ENCODE measurements around the gene ADTRP.
"Not testable (repeated sequence)": the region's sequence is repeated elsewhere in the genome, so short reads cannot be mapped to it uniquely, and the experiment has no call there.

Gene ADTRP

GRCh38 chr6:11692451-11693376, 85.9 kb downstream of the ADTRP start:
- DNase-seq (ENCODE audit: low spot score): no peak

- DNase-seq (ENCODE audit: low spot score): no peak
These were observed 88.8 kb downstream of the ADTRP start for GRCh38 chr6:11689847-11690246.

GRCh38 chr6:11689400-11689799, 89.2 kb downstream of the ADTRP start:
- DNase-seq (ENCODE audit: low spot score): not testable (repeated sequence)

GRCh38 chr6:11688425-11688709, 90.2 kb downstream of the ADTRP start:
- no peak for DNase-seq (ENCODE audit: low spot score)

- no peak for DNase-seq (ENCODE audit: low spot score)
These were observed 93.0 kb downstream of the ADTRP start for GRCh38 chr6:11685481-11686093.

GRCh38 chr6:11684901-11685480, 93.6 kb downstream of the ADTRP start:
- no peak for DNase-seq (ENCODE audit: low spot score)

- DNase-seq (ENCODE audit: low spot score): no peak
These were observed 94.7 kb downstream of the ADTRP start for GRCh38 chr6:11683871-11684270.

- DNase-seq (ENCODE audit: low spot score): no peak
These were observed 96.0 kb downstream of the ADTRP start for GRCh38 chr6:11682561-11682975.

- no peak for DNase-seq (ENCODE audit: low spot score)
These were observed 96.8 kb downstream of the ADTRP start for GRCh38 chr6:11681770-11682169.

- no peak for DNase-seq (ENCODE audit: low spot score)
These were observed 97.2 kb downstream of the ADTRP start for GRCh38 chr6:11681357-11681756.

GRCh38 chr6:11680479-11680878, 98.1 kb downstream of the ADTRP start:
- DNase-seq (ENCODE audit: low spot score): not testable (repeated sequence)

GRCh38 chr6:11679099-11679498, 99.5 kb downstream of the ADTRP start:
- DNase-seq (ENCODE audit: low spot score): no peak

GRCh38 chr6:11675601-11676000, 103.0 kb downstream of the ADTRP start:
- DNase-seq (ENCODE audit: low spot score): no peak

GRCh38 chr6:11672669-11673068, 105.9 kb downstream of the ADTRP start:
- DNase-seq (ENCODE audit: low spot score): no peak

GRCh38 chr6:11672256-11672655, 106.3 kb downstream of the ADTRP start:
- DNase-seq (ENCODE audit: low spot score): no peak

GRCh38 chr6:11669696-11670095, 108.9 kb downstream of the ADTRP start:
- DNase-seq (ENCODE audit: low spot score): no peak

- no peak for DNase-seq (ENCODE audit: low spot score)
These were observed 110.1 kb downstream of the ADTRP start for GRCh38 chr6:11668455-11668854.

GRCh38 chr6:11667876-11668275, 110.7 kb downstream of the ADTRP start:
- no peak for DNase-seq (ENCODE audit: low spot score)

GRCh38 chr6:11665604-11666326, 112.8 kb downstream of the ADTRP start:
- no peak for DNase-seq (ENCODE audit: low spot score)

Measured in iPS-NIHi11 (cell line).